NCI-H2081 (cell line): ENCODE measurements around the gene ANKRD40CL.

Experiments
- DNase-seq, 2 experiments: peaks; one replicate each; lab custom pipeline; 2025; lab: John Stamatoyannopoulos, UW

The ANKRD40CL gene

GRCh38 chr17:50787106-50787505 lies 19.8 kb upstream of the ANKRD40CL start:
- no peak for DNase-seq

GRCh38 chr17:50785946-50786570 lies 18.7 kb upstream of the ANKRD40CL start:
- peak; percentile 23 to 60 for DNase-seq

DNA sequence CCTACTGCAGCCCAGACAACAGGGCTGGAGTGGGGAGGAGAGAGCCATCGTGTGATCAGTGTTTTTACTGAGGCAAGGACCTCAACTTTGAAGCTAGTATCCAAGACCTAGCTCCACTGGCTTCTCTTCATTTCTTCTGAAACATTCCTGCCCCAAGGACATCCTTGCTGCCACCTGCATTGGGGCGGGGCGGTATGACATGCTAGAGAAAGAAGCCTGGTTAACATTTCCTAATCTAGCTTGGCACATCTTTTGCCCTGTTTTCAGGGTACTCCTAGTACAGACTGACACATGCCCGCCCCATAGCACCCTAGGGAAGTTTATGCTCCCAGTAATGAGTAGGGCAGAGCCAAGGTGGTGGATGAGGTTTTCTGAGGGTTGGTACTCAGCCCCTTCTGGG lies 17.8 kb upstream of the ANKRD40CL start:
- DNase-seq = no peak

DNA sequence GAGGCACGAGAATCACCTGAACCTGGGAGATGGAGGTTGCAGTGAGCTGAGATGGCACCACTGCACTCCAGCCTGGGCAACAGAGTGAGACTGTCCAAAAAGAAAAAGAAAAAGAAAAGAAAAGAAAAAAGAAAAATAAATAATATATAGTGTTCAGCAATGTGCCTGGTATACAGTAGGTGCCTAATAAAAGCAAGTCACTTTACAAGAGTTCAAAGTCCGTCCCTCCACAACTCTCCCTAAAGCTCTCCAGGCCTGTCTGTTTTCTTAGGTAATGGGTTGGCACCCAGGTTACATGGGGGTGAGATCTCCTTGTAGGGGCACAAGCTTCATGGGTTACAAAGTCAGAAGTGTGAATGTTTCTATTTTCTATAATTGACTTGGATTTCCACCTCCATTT lies 16.6 kb upstream of the ANKRD40CL start:
- DNase-seq = no peak

- peak; percentile 89 to 91 for DNase-seq
Observed at GRCh38 chr17:50783193-50783660, 15.9 kb upstream of the ANKRD40CL start.

DNA sequence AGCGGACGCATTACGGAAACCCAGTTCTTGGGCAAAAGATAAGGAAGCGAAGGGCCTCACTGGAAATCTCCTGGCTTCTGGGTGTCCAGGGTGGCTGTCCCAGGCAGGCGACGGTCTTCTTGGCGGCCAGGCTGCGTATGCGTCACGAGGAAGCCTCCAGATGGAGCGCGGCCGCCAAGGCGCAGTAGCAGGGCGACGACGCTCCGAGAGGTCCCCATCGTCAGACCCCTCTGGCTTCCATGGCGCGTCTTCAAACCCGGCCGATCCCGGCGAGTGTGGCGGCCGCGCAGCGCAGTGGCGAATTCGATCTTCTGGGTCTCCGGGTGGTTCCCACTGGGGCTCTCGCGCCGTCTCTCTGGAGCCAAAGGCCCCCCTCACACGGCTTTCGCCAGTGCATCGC lies 13.8 kb upstream of the ANKRD40CL start:
- DNase-seq = no peak

DNA sequence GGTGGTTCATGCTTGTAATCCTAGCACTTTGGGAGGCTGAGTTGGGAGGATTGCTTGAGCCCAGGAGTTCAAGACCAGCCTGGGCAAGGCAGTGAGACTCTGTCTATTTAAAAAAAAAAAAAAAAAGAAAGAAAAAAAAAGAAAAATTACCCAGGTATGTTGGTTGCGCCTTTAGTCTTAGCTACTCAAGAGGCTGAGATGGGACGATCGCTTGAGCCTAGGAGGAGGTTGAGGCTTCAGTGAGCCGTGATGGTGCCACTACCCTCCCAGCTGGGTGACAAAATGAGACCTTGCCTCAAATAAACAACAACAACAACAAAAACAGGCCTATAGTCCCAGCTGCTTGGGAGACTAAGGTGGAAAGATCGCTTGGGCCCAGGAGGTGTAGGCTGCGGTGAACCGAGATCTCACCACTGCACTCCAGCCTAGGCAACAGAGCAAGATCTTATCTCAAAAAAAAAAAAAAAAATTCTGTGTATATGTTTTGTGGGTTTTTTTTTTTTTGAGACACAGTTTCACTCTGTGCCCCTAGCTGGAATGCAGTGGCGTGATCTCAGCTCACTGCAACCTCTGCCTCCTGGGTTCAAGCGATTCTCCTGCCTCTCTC lies 12.5 kb upstream of the ANKRD40CL start:
- no peak for DNase-seq

GRCh38 chr17:50778988-50779387 lies 11.7 kb upstream of the ANKRD40CL start:
- DNase-seq = no peak

GRCh38 chr17:50778471-50778870 lies 11.2 kb upstream of the ANKRD40CL start:
- DNase-seq = no peak

DNA sequence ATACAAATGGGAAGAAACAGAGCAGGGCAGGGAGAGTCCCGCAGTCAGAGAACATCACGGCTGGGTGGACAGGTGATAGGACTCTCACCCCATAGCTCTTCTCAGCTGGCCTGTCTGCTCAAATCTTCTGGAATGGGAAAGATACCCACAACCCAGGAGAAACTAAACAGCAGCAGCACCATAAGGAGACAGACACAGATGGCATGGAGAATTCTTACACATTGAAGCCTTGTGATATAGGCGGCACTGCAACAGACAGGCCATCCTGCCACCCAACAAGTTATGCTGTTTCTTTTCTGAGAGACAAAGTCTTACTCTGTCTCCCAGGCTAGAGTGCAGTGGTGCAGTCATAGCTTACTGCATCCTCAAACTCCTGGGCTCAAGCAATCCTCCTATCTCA lies 8.6 kb upstream of the ANKRD40CL start:
- no peak for DNase-seq

GRCh38 chr17:50774225-50774803 lies 7.0 kb upstream of the ANKRD40CL start:
- DNase-seq = no peak

DNA sequence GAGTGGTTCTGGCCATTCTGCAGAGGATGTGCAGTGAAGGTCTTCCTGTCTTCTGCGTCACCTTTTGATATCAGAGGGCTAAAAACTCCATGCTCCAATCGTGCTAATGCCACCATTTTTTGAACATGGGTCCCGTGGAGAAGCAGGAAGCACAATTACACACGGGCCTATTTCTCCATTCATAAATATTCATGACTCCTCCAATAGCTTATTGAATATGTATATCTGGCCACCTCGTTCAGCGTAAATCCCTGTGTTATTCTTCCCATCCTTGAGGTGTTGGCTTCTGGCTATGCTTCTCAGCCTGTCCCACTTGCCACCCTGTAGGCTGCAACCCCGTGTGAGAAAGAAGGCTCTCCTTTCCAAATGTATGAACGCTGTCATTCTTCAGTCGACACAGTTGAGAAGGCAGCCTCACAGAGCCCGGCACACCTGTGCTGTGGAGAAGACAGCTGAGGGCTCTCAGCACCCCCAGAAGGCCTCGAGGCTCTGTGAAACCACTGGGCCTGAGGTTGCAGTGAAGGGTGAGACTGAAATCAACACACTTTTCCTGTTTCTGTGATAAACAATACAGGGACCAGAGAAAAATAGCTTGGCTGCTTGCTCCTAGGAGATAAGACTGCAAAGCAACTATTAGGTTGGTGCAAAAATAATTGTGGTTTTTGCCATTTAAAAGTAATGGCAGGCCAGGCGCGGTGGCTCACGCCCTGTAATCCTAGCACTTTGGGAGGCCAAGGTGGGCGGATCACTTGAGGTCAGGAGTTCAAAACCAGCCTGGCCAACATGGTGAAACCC lies 4.9 kb upstream of the ANKRD40CL start:
- no peak for DNase-seq

DNA sequence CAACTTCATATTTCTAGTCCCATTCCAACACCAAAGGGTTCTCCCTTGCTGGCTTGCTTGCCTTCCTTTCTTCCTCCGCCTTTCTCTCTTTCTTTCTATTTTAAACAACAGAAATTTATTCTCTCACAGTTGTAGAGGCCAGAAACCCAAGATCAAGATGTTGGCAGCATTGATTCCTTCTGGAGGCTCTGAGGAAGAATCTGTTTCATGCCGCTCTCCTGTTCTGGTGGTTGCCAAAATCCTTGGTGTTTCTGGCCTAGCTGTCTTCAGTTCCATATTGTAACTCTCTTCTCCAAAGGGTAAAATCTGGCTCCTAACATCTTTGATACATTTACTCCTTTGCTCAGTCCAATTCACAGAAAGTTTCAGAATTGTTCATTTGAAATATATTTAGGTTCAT lies 3.0 kb upstream of the ANKRD40CL start:
- no peak for DNase-seq

DNA sequence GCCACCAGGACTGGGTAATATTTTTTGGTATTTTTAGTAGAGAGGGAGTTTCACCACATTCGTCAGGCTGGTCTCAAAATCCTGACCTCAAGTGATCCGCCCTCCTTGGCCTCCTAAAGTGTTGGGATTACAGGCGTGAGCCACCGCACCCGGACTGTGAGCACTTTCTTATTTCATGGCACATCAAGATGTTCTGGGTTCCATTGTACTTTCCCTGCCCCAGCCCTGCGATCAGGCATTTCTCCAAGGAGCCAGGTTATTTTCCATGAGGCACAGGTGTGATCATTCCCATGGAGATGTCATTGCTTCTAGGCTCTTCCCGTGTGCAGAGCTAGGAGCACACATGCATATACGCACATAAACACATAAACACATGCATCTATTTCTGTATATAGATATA lies 2.6 kb upstream of the ANKRD40CL start:
- no peak for DNase-seq

GRCh38 chr17:50768346-50768761 lies 1.0 kb upstream of the ANKRD40CL start:
- DNase-seq = peak in 1 of 2 experiments; percentile 41

GRCh38 chr17:50767030-50767429 lies 288 bp downstream of the ANKRD40CL start:
- DNase-seq = no peak

GRCh38 chr17:50766222-50767023 lies 895 bp downstream of the ANKRD40CL start:
- no peak for DNase-seq

DNA sequence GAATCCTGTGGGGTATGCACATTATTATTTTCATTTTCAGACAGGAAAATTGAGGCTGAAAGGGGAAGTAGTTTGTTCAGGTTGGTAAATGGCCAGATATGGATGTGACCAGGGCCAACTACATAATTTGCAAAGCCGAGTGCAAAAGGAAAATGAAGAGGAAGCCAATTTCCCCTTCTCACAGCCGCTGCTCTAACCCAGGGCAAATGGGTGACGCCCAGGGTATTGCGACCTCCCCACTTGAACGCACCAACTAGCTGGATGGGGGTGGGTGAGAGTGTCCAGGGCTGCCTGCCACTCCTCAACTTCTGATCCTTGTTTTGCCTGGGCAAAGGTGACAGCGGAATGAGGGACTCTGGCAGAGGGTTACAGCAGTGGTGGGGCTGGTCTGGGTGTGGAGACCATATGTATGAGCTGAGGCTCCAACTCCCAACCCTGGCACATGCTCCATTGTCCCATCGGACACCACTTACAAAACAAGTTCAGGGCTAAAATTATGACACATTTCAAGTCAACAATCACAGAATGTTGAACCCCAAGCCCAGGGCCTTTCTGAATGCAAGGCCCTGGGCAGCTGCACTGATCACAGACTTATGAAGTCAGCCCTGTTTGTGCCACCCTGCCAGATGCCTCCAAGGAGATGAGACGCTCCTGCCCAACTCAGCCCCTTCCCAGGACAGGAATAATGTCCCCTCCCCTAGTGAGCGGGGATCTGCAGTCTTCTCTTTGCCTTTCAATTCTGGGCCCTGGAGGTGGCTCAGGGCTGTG lies 1.7 kb downstream of the ANKRD40CL start:
- DNase-seq = no peak

DNA sequence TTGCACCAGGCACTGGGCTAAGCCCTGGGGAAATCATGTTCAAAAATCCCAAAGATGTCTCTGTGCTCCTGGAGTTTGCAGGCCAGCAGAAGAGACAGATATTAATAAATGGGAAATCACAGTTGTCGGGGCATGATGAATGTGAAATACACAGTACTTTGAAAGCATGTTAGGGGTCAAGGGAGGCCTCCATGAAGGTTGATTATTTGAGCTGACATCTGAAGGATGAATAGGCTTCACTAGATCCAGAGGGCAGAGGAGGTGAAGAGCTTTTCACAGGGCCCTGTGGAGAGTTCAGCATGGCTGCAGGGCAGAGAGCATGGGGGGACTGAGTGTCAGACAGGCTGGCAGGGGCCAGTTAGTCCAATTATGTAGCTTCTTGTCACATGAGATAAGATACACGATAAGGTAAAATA lies 2.6 kb downstream of the ANKRD40CL start:
- DNase-seq = no peak

DNA sequence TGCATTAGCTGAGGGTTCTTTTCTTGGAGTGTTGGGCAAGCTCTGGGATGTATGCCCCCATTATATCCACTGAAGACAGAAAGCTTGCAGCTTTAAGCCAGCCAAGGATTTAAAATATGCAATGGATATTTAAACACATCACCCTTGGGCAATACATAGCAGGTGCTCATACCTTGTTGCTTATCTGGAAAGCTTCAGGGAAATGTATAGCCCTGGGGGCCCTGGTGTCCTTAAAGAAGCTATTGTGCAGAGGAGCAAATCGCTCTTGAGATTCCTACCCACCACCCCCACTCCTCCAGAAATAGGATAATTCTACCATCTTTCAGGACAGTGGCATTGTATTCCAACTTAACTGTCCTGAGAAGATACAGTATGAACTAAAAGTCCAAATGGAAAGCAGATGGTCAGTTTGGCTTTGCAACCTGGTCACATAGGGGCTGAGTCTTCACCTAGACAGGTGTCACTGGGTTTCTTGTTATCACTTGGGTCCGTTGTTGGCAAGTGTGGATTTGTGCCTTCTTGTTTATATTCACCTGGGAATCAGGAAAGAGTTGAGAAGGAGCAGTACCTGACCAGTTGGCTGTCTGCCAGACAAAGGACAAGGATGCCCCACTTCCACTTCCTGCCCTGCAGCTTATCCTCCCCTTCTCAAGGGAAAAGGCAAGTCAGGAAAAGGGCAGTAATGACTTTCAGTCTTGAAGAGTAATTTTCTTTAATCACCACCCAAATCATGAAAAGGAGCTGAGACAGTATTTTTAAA lies 3.4 kb downstream of the ANKRD40CL start:
- peak in 1 of 2 experiments; percentile 5 for DNase-seq
